SK-N-SH treated with all-trans-retinoic acid at 6 μM for 48 hours (cell line): ENCODE measurements around the gene FTO.

Experiments
- ATAC-seq: fragments of 200-7000 bp; cut with Tn5 transposase; 3 replicates; pipeline ENCODE4 v1.9.1; 2020; ENCODE audit warnings: mild to moderate bottlenecking, moderate library complexity
- ARNTL ChIP-seq: fragments of 450-650 bp; formaldehyde crosslinking; IDR thresholded peaks from 2 replicates; pipeline ENCODE4 v1.5.0; 2020; ENCODE audit warnings: low read depth, mild to moderate bottlenecking, moderate library complexity, borderline replicate concordance
- BACH2 ChIP-seq: fragments of 250-450 bp; sonication (Bioruptor Pico); IDR thresholded peaks from 2 replicates; pipeline ENCODE4 v1.9.0; 2021; ENCODE audit warnings: mild to moderate bottlenecking, borderline replicate concordance
- CSDC2 ChIP-seq: fragments of 250-450 bp; sonication (Bioruptor Pico); IDR thresholded peaks from 2 replicates; pipeline ENCODE4 v1.5.0; 2020; ENCODE audit warnings: mild to moderate bottlenecking, moderate library complexity
- CSRNP3 ChIP-seq: fragments of 250-450 bp; sonication (Bioruptor Pico); IDR thresholded peaks from 2 replicates; pipeline ENCODE4 v1.5.1; 2021; ENCODE audit warnings: mild to moderate bottlenecking, moderate library complexity
- ESRRG ChIP-seq: fragments of 250-450 bp; sonication (Bioruptor Pico); IDR thresholded peaks from 2 replicates; pipeline ENCODE4 v1.6.1; 2021; ENCODE audit warnings: mild to moderate bottlenecking
- GLIS3 ChIP-seq: fragments of 250-450 bp; sonication (Bioruptor Pico); IDR thresholded peaks from 2 replicates; pipeline ENCODE4 v1.5.0; 2020; ENCODE audit warnings: mild to moderate bottlenecking, moderate library complexity
- OSR1 ChIP-seq: fragments of 250-450 bp; sonication (Bioruptor Pico); IDR thresholded peaks from 2 replicates; pipeline ENCODE4 v1.8.0; 2022; ENCODE audit warnings: moderate library complexity, mild to moderate bottlenecking, inconsistent platforms
- PATZ1 ChIP-seq: fragments of 250-450 bp; sonication (Bioruptor Pico); IDR thresholded peaks from 2 replicates; pipeline ENCODE4 v1.8.0; 2020; ENCODE audit warnings: mild to moderate bottlenecking, moderate library complexity, borderline replicate concordance
- POU6F1 ChIP-seq: fragments of 250-450 bp; sonication (Bioruptor Pico); IDR thresholded peaks from 2 replicates; pipeline ENCODE4 v1.8.0; 2021; ENCODE audit warnings: low read depth, mild to moderate bottlenecking, moderate library complexity, borderline replicate concordance
- RARB ChIP-seq: fragments of 250-450 bp; sonication (Bioruptor Pico); IDR thresholded peaks from 2 replicates; pipeline ENCODE4 v1.8.0; 2021; ENCODE audit warnings: mild to moderate bottlenecking, moderate library complexity
- SNAI2 ChIP-seq: fragments of 250-450 bp; sonication (Bioruptor Pico); IDR thresholded peaks from 2 replicates; pipeline ENCODE4 v1.5.0; 2020; ENCODE audit warnings: mild to moderate bottlenecking, moderate library complexity
- TCF4 ChIP-seq: fragments of 250-450 bp; sonication (Bioruptor Pico); IDR thresholded peaks from 2 replicates; pipeline ENCODE4 v1.8.0; 2021; ENCODE audit warnings: mild to moderate bottlenecking, moderate library complexity, borderline replicate concordance
- TOX ChIP-seq: fragments of 250-450 bp; sonication (Bioruptor Pico); IDR thresholded peaks from 2 replicates; pipeline ENCODE4 v1.8.0; 2021; ENCODE audit warnings: mild to moderate bottlenecking, moderate library complexity, borderline replicate concordance
- TSHZ2 ChIP-seq: fragments of 250-450 bp; sonication (Bioruptor Pico); IDR thresholded peaks from 2 replicates; pipeline ENCODE4 v1.5.0; 2020; ENCODE audit warnings: mild to moderate bottlenecking, moderate library complexity
- ZC3H10 ChIP-seq: fragments of 250-450 bp; sonication (Bioruptor Pico); IDR thresholded peaks from 2 replicates; pipeline ENCODE4 v1.5.1; 2021; ENCODE audit warnings: mild to moderate bottlenecking, moderate library complexity
- ZFP3 ChIP-seq: fragments of 250-450 bp; sonication (Bioruptor Pico); IDR thresholded peaks from 2 replicates; pipeline ENCODE4 v1.5.0; 2020; ENCODE audit warnings: mild to moderate bottlenecking, moderate library complexity
- ZFP30 ChIP-seq: fragments of 450-650 bp; formaldehyde crosslinking; IDR thresholded peaks from 2 replicates; pipeline ENCODE4 v1.5.0; 2022; ENCODE audit warnings: mild to moderate bottlenecking, moderate library complexity
- ZNF565 ChIP-seq: fragments of 450-650 bp; formaldehyde crosslinking; conservative IDR thresholded peaks from 2 replicates; pipeline ENCODE4 v1.5.0; 2020; ENCODE audit warnings: low read depth, mild to moderate bottlenecking, moderate library complexity
- ZNF70 ChIP-seq: fragments of 450-650 bp; formaldehyde crosslinking; IDR thresholded peaks from 2 replicates; pipeline ENCODE4 v1.5.0; 2020; ENCODE audit warnings: mild to moderate bottlenecking, moderate library complexity
- ZNF8 ChIP-seq: fragments of 450-650 bp; formaldehyde crosslinking; IDR thresholded peaks from 2 replicates; pipeline ENCODE4 v1.5.0; 2020; ENCODE audit warnings: mild to moderate bottlenecking, moderate library complexity

The FTO gene

GRCh38 chr16:53848277-53848942 is 144.5 kb downstream of the FTO start:
- no peak for ATAC-seq
- TF ChIP-seq TCF4 (no peak), ESRRG (CRISPR knock-in tag) (no peak)

GRCh38 chr16:53848950-53849349 is 145.0 kb downstream of the FTO start:
- no peak for ATAC-seq
- no peak for TF ChIP-seq ESRRG (CRISPR knock-in tag)
- TF ChIP-seq OSR1 (CRISPR knock-in tag), result no peak
- TF ChIP-seq PATZ1 (CRISPR knock-in tag), result no peak
- no peak for TF ChIP-seq POU6F1 (CRISPR knock-in tag)
- no peak for TF ChIP-seq TOX (CRISPR knock-in tag)
- TF ChIP-seq BACH2 (CRISPR knock-in tag), result no peak
- TF ChIP-seq CSDC2, result no peak
- no peak for TF ChIP-seq RARB (CRISPR knock-in tag)
- TF ChIP-seq ARNTL (CRISPR knock-in tag), result no peak
- no peak for TF ChIP-seq ZFP3 (CRISPR knock-in tag)
- TF ChIP-seq ZNF8 (CRISPR knock-in tag), result no peak
- TF ChIP-seq TSHZ2 (CRISPR knock-in tag), result no peak
- TF ChIP-seq SNAI2 (CRISPR knock-in tag), result no peak
- no peak for TF ChIP-seq ZFP30 (CRISPR knock-in tag)
- TF ChIP-seq TCF4, result no peak

GRCh38 chr16:53849585-53849984 is 145.6 kb downstream of the FTO start:
- TF ChIP-seq ARNTL (CRISPR knock-in tag) (no peak), ZNF70 (CRISPR knock-in tag) (no peak), GLIS3 (CRISPR knock-in tag) (no peak), BACH2 (CRISPR knock-in tag) (no peak), ZC3H10 (CRISPR knock-in tag) (no peak), CSRNP3 (CRISPR knock-in tag) (no peak), ZFP3 (CRISPR knock-in tag) (no peak), CSDC2 (no peak), ZNF565 (no peak)
- 0 out of 3 replicates have a peak, but pooled peaks have one; percentile 20 for ATAC-seq

GRCh38 chr16:53849994-53850393 is 146.0 kb downstream of the FTO start:
- no peak for ATAC-seq
- TF ChIP-seq ZC3H10 (CRISPR knock-in tag) (no peak), ZNF8 (CRISPR knock-in tag) (no peak), CSDC2 (no peak), CSRNP3 (CRISPR knock-in tag) (no peak), ESRRG (CRISPR knock-in tag) (no peak)
- TF ChIP-seq, all 23 proteins: peak for 0
